T-helper 2 cell treated with Interferon-gamma antibody and Interleukin-4, amounts not matched to agents 100 ng/mL and 5 ng/mL, for 36 hours (primary cell): Measurements from ENCODE around the gene PPIA. TPM values are rescaled to one million over a fixed set of nuclear protein-coding genes. Genes with fewer than 3 reads are reported as not detected.
"Not testable (repeated sequence)": the region's sequence is repeated elsewhere in the genome, so short reads cannot be mapped to it uniquely, and the experiment has no call there.

Experiments used
- intact Hi-C: fragments of 100-400 bp; cut with micrococcal nuclease; formaldehyde crosslinking; loops from one replicate; pipeline ENCODE4 v1.15.1; 2023
- total RNA-seq: library from RNA; stranded (reverse); gene quantifications from 2 replicates; pipeline ENCODE4 v1.2.3, GENCODE V29; 2022

Gene PPIA
- total RNA-seq, 1 donor from 2014 or later, result 2,229 TPM

DNA sequence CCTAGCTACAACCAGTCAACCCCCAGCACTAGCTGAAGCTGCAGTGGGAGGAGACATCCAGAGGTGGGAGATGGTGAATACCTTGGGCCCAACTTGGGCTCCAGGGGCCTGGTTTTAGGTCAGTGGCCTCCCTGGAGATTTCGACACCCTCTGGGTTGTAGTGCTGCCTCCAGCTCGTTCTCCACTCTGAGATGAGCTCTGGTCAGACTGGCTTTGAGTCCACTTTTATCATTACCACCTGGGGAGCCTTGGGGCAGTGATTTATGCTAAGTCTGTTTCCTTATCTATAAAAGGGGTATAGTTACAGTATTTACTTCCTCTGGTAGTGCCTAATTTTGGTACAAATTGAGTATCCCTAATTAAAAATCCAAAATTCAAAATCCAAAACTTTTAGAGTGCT is 22.8 kb downstream of the PPIA start:
- intact Hi-C loops, result no loop called here

GRCh38 chr7:44823255-44823781 is 26.8 kb downstream of the PPIA start:
- intact Hi-C loops, result no loop called here

GRCh38 chr7:44824894-44825526 is 28.5 kb downstream of the PPIA start:
- intact Hi-C loops, result no loop called here

- intact Hi-C loops, result no loop called here
Observed at GRCh38 chr7:44827567-44827966, 31.1 kb downstream of the PPIA start.

- intact Hi-C loops, result no loop called here
Observed at GRCh38 chr7:44838751-44839150, 42.3 kb downstream of the PPIA start.

GRCh38 chr7:44842675-44843074 is 46.2 kb downstream of the PPIA start:
- intact Hi-C loops, result not testable (repeated sequence)

DNA sequence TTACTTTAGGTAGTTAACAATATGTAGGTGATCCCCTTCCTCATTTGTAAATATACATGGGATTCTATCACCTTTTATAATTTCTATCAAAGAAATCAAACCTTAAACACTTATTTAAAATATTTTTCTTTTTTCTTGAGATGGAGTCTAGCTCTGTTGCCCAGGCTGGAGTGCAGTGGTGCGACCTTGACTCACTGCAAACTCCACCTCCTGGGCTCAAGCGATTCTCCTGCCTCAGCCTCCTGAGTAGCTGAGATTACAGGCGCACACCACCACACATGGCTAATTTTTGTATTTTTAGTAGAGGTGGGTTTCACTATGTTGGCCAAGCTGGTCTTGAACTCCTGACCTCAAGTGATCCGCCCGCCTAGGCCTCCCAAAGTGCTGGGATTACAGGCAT is 47.0 kb downstream of the PPIA start:
- intact Hi-C loops, result not testable (repeated sequence)

DNA sequence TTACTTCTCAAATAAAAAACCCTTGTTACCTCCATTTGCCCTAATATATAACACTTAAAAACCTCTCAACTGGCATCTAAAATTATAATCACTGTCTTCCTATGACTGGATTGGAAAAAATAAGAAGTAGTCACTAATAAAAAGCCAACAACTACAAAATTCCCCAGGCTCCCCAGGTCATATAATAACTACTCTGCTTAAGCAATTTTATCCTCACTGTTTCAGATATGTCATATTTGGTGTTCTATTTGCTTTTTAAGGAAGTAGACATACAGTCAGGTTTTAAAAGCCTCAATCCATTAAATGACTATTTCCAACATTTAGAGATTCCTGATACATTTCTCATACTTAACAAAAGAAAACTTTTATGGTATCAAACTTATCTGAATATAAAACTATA is 49.0 kb downstream of the PPIA start:
- intact Hi-C loops, result no loop called here

GRCh38 chr7:44846390-44846789 is 49.9 kb downstream of the PPIA start:
- intact Hi-C loops, result not testable (repeated sequence)

DNA sequence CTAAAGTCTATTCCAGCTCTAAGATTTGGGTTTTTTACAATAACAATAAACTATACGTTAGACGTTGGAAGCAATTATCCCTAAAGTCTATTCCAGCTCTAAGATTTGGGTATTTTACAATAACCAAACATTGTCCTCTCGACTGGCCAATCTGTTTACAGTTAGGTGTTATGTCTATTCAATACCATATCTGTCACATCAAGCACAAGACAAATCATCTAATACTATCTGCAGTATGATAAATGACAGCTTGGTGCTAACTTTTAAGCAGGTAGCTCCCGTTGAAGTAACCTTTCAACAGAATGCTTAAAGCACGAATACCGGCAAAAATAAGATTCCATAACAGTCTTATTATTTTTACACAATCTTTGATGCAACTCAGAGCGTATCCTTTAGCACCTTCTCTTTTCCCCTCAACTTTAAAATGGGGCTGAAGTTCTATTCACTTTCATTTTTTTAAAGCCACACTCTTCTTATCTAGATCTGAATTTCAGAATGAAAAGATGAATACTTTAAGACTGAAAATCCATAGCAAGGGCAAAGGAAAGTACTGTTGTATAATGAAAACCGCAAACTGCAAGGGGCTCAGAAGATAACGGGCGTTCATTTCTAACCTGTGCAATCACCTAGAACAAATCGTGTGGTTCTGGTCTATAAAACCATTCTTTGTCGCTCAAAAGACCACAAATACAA is 50.5 kb downstream of the PPIA start:
- intact Hi-C loops, result loop anchor here (1.0 kb wide), 6 partner anchors 38 to 265 kb away; partner anchors contain the start of genes CCM2, PURB, TMED4 and ZMIZ2

DNA sequence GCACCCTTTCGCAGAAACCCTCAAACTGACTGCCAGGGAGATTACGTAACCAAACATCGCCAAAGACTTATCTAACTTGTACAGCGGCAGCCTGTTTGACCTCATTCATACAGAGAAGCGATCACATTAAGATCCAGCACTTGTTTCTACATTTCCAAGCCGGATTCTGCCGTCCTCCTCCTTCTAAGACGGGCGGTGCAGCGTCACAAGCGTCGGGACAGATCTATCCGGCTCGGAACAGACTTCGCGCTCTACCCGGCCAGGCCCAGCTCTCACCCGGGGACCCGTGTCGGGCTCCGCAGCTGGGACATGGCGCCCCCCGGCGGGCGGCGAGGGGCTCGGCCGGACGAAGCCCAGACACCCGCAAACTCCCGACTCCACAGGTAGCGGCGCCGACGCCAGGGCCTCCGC is 51.0 kb downstream of the PPIA start:
- intact Hi-C loops, result loop anchor here (1.0 kb wide), 6 partner anchors 38 to 265 kb away; partner anchors contain the start of genes CCM2, PURB, TMED4 and ZMIZ2

- intact Hi-C loops, result loop anchor here (1.0 to 2.0 kb wide), 14 partner anchors 8 to 357 kb away; partner anchors contain the start of genes CCM2, MYO1G, NUDCD3 and OGDH
Observed at GRCh38 chr7:44847920-44848634, 51.6 kb downstream of the PPIA start, which contains the start of gene H2AZ2. H2AZ2 (minus strand) TSS chr7:44848087; CDS start chr7:44847971, 116 bp downstream.

- intact Hi-C loops, result loop anchor here (2.0 kb wide), 4 partner anchors 73 to 359 kb away; partner anchors contain the start of genes MYO1G, NUDCD3 and TBRG4
Observed at GRCh38 chr7:44849259-44849884, 52.9 kb downstream of the PPIA start.

DNA sequence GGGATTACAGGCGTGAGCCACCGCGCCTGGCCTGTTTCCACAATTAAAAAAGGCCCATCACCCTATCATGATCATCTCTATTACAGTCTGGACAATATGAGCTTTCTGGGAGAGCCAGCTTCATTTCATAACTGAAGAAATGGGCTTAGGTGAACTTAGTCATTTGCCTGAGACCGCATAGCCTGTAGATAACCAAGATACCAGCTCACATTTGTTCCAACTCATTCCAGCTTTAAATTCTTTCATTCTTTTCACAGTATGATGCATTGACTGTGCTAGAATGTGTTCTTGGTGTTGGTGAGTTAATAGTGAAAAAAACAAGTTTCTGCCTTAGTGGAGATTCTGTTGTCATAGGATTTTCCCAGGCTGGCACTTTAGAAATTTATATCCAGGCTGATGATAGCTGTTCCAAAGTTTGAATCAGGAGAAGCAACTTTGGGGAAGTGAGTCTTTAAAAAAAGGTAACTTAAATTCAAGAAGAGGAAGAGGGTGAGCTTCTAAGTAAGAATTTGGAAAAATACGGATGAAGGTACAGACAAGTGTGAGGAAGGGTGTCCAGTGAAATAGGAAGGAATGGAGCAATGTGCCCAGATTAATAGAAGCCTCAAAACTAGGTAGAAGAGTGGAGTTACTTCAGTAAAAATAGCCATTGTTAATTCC is 53.5 kb downstream of the PPIA start:
- intact Hi-C loops, result loop anchor here (2.0 kb wide), 4 partner anchors 73 to 359 kb away; partner anchors contain the start of genes MYO1G, NUDCD3 and TBRG4

DNA sequence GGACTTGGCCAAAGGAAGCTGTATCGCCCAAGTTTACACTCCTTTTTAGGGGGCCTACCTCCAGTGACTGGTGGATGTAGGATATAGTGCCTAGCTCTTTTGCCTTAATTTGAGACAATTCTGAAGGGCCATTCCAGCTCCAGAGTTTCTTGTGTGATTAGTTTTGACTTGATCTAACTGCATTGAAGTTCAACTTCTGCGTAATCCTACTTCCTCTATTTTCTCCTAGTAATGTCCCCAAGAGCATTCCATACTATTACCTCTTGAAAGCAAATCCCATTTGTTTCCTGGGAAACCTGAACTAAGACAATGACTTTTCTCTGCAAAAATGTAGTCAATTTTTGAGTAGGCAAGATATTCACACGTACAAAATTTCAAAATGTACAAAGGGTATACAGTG is 56.1 kb downstream of the PPIA start:
- intact Hi-C loops, result no loop called here

Other genes starting within 250 kb of the PPIA start
- 96.1 and 101 TPM in 2 replicates for gene DDX56, start 222.8 kb upstream of the PPIA start, total RNA-seq
- 64.2 and 64.5 TPM in 2 replicates for gene TMED4, start 214.4 kb upstream of the PPIA start, total RNA-seq
- gene OGDH, start 190.1 kb upstream of the PPIA start, total RNA-seq, result 130 TPM in 2 replicates
- 84.1 and 87.8 TPM in 2 replicates for gene ZMIZ2, start 47.8 kb upstream of the PPIA start, total RNA-seq
- 300 and 305 TPM in 2 replicates for gene H2AZ2, start 51.4 kb downstream of the PPIA start, total RNA-seq
- gene PURB, start 88.8 kb downstream of the PPIA start, total RNA-seq, result 25.9 and 26.6 TPM in 2 replicates
- gene MYO1G, start 182.3 kb downstream of the PPIA start, total RNA-seq, result 533 and 534 TPM in 2 replicates
- gene CCM2, start 203.5 kb downstream of the PPIA start, total RNA-seq, result 122 and 127 TPM in 2 replicates